ENCODE measurements around the gene FKBP10.
"Not testable (repeated sequence)": the region's sequence is repeated elsewhere in the genome, so short reads cannot be mapped to it uniquely, and the experiment has no call there.

Gene FKBP10

GRCh38 chr17:41839448-41839847 lies 26.6 kb downstream of the FKBP10 start:
- DNase-seq (ENCODE audit: low read depth) = not testable (repeated sequence)

- DNase-seq (ENCODE audit: low read depth) = not testable (repeated sequence)
These were observed 28.0 kb downstream of the FKBP10 start for GRCh38 chr17:41840781-41841180.

DNA sequence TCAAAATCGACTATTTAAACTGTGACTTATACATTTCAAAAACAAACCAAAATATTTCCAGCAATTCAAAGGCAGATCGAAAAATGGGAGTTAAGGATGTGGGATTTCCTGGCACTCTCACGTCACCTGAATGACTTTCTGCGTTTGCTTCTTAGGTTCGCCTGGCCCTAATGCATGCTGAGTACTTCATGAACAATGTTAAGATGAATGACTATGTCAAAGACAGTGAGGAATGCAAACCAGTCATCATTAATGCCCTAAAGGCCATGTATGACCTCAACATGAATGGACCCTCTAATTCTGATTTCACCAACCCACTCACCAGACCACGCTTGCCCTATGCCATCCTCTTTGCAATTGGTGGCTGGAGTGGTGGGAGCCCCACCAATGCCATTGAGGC lies 32.2 kb downstream of the FKBP10 start:
- DNase-seq (ENCODE audit: low read depth) = peak; percentile 35

DNA sequence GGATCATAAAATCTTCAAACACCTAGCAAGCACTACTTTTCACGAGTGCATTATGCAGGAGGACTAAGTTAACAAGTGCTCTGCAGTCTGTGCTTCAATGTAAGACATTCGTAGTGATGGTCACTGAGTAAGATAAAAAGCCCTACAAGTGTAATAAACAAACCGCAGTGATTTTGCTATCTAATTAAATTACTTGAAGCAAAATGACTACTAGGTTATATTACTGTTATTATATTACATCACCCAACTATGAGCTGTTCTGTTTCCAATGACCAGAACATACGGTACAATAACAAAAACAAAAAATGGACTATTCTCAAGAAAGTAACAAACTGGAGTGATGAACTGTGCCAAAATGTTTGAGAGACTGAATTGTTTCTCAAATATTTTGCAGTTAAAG lies 36.0 kb downstream of the FKBP10 start:
- peak; percentile 44 for DNase-seq (ENCODE audit: low read depth)

DNA sequence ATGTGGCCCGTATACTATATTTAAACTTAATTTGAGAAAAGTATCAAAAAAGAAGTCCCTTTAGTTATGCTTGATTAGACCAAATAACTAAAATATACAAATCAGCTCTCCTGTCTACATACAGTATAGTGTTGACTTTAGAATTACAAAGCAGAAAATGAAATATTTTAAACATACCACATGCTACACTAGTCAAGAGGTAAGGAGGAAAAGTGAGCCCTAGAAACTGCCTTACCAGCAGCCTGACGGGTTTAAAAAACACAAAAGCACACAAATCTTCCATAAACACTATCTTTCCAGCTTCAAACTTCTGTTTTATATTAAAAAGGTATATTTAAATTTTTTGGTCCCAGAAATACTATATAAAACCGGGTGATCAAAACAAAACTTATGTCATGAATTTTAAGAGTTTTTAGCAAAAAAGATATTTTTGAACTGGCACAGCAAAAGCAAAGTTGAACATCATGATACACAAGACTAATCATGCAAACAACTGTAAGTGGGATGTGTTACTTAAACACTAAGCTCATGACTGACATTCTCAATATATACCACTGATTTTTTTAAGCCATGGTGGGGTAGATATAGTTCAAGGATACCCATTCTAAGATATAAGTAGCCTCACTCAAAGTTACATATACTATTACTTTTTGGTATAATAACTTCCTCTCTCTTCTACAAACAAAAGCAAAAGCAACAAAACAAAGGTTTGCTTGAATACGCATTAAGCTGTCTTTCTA lies 36.6 kb downstream of the FKBP10 start:
- DNase-seq (ENCODE audit: low read depth) = no peak

DNA sequence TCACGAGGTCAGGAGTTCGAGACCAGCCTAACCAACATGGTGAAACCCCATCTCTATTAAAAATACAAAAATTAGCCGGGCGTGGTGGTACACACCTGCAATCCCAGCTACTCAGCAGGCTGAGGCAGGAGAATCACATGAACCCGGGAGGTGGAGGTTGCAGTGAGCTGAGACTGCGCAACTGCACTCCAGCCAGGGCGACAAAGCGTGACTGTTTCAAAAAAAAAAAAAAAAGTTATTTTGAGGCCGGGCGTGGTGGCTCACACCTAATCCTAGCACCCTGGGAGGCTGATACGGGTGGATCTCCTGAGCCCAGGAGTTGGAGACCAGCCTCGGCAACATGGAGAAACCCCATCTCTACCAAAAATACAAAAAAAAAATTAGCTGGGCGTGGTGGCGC lies 38.6 kb downstream of the FKBP10 start:
- not testable (repeated sequence) for DNase-seq (ENCODE audit: low read depth)

GRCh38 chr17:41860254-41860931 lies 47.6 kb downstream of the FKBP10 start:
- DNase-seq (ENCODE audit: low read depth) = no peak

GRCh38 chr17:41863074-41863848 lies 50.5 kb downstream of the FKBP10 start:
- DNase-seq (ENCODE audit: low read depth) = peak; percentile 13

DNA sequence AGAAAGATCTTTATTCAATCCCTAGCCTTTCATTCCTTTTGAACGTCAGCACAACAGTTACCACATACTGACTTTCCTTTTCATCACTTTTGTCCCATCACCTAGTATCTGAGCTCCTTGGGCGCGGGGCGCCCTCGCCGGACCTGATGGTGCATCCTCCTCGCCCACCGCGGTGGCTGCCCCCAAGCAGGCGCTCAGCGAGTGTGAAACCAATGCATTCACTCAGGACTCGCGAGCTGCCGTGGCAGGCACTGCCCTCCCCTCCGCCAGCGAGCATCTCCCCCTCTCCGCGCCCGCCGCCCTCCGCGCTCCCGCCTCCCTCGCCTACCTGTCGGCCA lies 51.7 kb downstream of the FKBP10 start:
- peak; percentile 9 for DNase-seq (ENCODE audit: low read depth)

DNA sequence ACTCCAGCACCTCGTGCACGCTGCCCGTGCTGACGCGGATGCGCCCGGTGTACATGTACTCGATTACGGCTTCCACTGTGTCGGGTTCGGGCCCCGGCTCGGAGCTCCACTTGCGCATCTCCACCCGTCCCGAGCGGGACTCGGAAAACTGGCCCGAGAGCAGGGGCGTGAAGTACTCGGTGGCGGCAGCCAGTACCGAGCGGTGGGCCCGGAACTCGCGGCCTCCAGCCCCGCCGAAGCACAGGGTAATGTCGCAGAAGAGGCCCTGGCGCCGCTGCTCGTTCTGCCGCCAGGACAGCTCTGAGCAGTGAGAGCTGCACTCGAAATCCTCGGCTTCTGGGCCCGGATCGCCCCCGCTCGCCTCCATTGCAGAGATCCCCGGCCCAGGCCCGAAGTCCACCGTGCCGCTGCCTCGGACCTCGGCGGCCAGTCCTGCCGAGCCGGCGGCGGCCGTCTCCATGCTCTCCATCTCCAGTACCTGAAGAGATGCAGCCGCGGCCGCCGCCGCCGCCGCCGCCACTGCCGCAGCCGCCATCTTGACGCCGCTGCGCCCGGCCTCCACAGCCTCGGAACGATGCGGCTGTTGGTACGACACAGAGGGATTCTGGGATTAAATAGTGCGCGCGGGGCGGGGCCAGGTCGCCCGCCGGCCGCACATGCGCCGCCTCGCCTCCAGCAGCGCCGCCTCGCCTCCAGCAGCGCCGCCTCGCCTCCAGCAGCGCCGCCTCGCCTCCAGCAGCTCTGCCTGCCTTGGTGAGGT lies 52.2 kb downstream of the FKBP10 start, which contains the start of gene KLHL11:
Gene KLHL11 (minus strand): TSS at position 588 of the 760 bp plus-strand sequence. CDS start 53 bp downstream, at position 535.
- DNase-seq (ENCODE audit: low read depth) = peak; percentile 91

DNA sequence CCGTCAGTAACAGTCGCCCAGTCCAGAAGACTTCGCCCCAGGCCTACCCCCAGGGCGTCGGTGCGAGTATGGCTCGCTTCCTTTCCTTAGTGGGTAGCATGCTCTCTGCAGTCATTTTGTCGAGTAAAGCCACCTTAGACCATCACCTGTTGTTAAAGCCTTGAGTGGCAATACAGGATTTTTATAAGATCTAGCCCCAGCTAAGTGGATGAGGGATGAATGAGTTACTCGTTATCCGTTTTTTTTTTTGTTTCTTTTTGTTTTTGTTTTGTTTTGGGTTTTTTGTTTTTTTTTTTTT lies 52.7 kb downstream of the FKBP10 start:
- no peak for DNase-seq (ENCODE audit: low read depth)

DNA sequence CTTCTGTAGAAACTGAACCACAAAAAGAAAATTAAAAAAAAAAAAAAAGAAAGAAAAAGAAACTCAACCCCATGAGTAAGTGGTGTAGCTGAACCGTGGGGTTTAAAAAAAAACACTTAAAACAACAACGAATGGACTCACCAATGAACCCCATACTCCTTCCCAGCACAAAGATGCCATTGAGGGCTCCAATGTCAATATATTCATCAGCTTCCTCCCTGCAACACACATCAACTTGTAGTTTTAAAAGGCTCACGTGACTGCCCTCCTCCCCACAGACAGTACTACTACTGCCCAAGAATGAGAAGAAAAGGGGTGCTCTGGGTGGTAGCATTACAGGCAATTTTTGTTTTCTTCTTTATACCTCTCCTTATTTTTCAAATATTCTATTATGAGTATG lies 55.8 kb downstream of the FKBP10 start:
- DNase-seq (ENCODE audit: low read depth) = no peak

- no peak for DNase-seq (ENCODE audit: low read depth)
These were observed 56.6 kb downstream of the FKBP10 start for GRCh38 chr17:41869426-41869825.

- DNase-seq (ENCODE audit: low read depth) = no peak
These were observed 57.3 kb downstream of the FKBP10 start for GRCh38 chr17:41870097-41870496.

- DNase-seq (ENCODE audit: low read depth) = no peak
These were observed 57.8 kb downstream of the FKBP10 start for GRCh38 chr17:41870627-41871026.

DNA sequence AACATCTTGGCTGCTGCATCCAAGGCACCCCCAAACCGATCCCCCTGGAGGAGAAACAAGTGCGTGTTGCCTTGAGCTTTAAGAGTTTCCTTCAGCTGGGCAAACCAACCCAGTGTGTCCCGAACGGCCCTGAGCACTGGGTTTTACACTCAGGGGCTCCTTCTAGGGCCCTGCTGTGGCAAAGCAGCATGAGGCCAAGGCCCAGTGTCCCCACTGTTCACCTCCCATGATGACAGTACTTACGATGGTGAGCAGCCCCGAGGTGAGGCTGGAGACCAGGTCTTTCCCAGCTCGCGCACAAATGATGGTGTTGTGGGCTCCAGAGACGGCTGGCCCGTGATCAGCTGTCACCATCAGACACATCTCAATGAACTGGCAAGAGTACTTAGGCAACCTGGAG lies 59.0 kb downstream of the FKBP10 start:
- no peak for DNase-seq (ENCODE audit: low read depth)

All from EH (cell line).